Panc1 (cell line): ENCODE measurements around the gene SIK3. TPM values are rescaled to one million over a fixed set of nuclear protein-coding genes. Genes with fewer than 3 reads are reported as not detected.

ENCODE experiments used
- ATAC-seq: fragments of 200-7000 bp; cut with Tn5 transposase; 2 replicates; pipeline ENCODE4 v1.9.1; 2020; ENCODE audit warnings: mild to moderate bottlenecking, moderate library complexity
- BruUV-seq: library from RNA; stranded (reverse); fragments of 400-500 nt; replicated peaks from 2 replicates; lab custom pipeline; 2021; lab: Mats Ljungman, UMichigan
- CTCF ChIA-PET: fragments of 300-600 bp; sonication (Branson Sonifier 250); formaldehyde crosslinking; loops from one replicate; lab custom pipeline; 2022; ENCODE audit warnings: antibody characterized with exemption; lab: Charles Lee
- POLR2A ChIA-PET: fragments of 300-600 bp; sonication (Branson Sonifier 250); formaldehyde crosslinking; loops from one replicate; lab custom pipeline; 2022; ENCODE audit warnings: antibody characterized with exemption; lab: Charles Lee
- DNase-seq: peaks from one replicate; pipeline ENCODE4 v3.0.0-alpha.2; 2010; ENCODE audit warnings: low read depth, low spot score
- H3K27ac ChIP-seq: 2 replicates; pipeline ENCODE4 v1.5.1; 2011; ENCODE audit warnings: mild to moderate bottlenecking, low read length, inconsistent platforms
- H3K27me3 ChIP-seq: fragments of 200-500 bp; sonication (Bioruptor generic); 2 replicates; pipeline ENCODE4 v1.6.0; 2014; ENCODE audit warnings: low read length, inconsistent platforms; ENCODE audit not compliant: control insufficient read depth, insufficient read depth
- H3K36me3 ChIP-seq: fragments of 200-500 bp; sonication (Bioruptor generic); 2 replicates; pipeline ENCODE4 v1.5.1; 2014; ENCODE audit warnings: inconsistent platforms, mild to moderate bottlenecking, low read length, moderate library complexity; ENCODE audit not compliant: control insufficient read depth, insufficient read depth
- H3K4me1 ChIP-seq: 2 replicates; pipeline ENCODE4 v1.5.1; 2011; ENCODE audit warnings: inconsistent platforms, mild to moderate bottlenecking, low read length, moderate library complexity; ENCODE audit not compliant: control insufficient read depth, insufficient read depth
- H3K4me3 ChIP-seq, 2 experiments: 2 replicates each; pipeline ENCODE4 v1.5.1; 2011 to 2012; ENCODE audit warnings: low read depth in 2 of 2, low read length in 2 of 2, mild to moderate bottlenecking in 2 of 2, inconsistent platforms in 1 of 2, moderate library complexity in 1 of 2
- H3K9me3 ChIP-seq: fragments of 200-500 bp; sonication (Bioruptor generic); 2 replicates; pipeline ENCODE4 v1.5.1; 2014; ENCODE audit warnings: low read depth, mild to moderate bottlenecking, inconsistent platforms, low read length, moderate library complexity; ENCODE audit not compliant: control insufficient read depth, insufficient read depth
- CTCF ChIP-seq: fragments of 450-650 bp; IDR thresholded peaks from 2 replicates; pipeline ENCODE4 v1.5.1; 2017; ENCODE audit warnings: mild to moderate bottlenecking
- POLR2AphosphoS5 ChIP-seq: IDR thresholded peaks from 2 replicates; pipeline ENCODE4 v1.6.1; 2012; ENCODE audit warnings: mild to moderate bottlenecking, low read depth, low read length, moderate library complexity
- REST ChIP-seq, 2 experiments: IDR thresholded peaks; 2 replicates each; pipeline ENCODE4 v1.6.1; 2011 to 2012; ENCODE audit warnings: low read depth in 2 of 2, control low read depth in 1 of 2, low read length in 1 of 2, mild to moderate bottlenecking in 1 of 2, moderate library complexity in 1 of 2; ENCODE audit not compliant: insufficient read depth in 1 of 2
- SIN3A ChIP-seq: IDR thresholded peaks from 2 replicates; pipeline ENCODE4 v1.6.1; 2012; ENCODE audit warnings: low read depth, mild to moderate bottlenecking, low read length, moderate library complexity, borderline replicate concordance; ENCODE audit not compliant: insufficient read depth
- TCF7L2 ChIP-seq: IDR thresholded peaks from 2 replicates; pipeline ENCODE4 v1.6.1; 2011; ENCODE audit warnings: mild to moderate bottlenecking, low read depth, low read length, inconsistent platforms
- in situ Hi-C: cut with HindIII; loops from 2 replicates; pipeline ENCODE4 v1.10.0; 2016; ENCODE audit warnings: low sequenced_read_pairs, low pct_unique_long_range_greater_than_20kb
- intact Hi-C: fragments of 100-400 bp; cut with micrococcal nuclease; formaldehyde crosslinking; loops from one replicate; pipeline ENCODE4 v1.10.0; 2022; ENCODE audit not compliant: unreplicated experiment
- total RNA-seq: library from RNA; stranded (reverse); gene quantifications from one replicate; pipeline ENCODE4 v1.2.1, GENCODE V29; 2021; ENCODE audit not compliant: unreplicated experiment

The SIK3 gene
- total RNA-seq, 1 experiment from 2014 or later = 39.7 TPM

- intact Hi-C loops = no loop called here
- POLR2A ChIA-PET = interaction anchor here (0.6 kb wide), 2 partner anchors 11 to 19 kb away, joined by 3 to 5 read pairs; no protein-coding TSS in a partner anchor
- no peak for ATAC-seq
- Histone ChIP-seq H3K36me3 (no peaks in the 10 kb centered on the region), H3K27ac (no peak overlapping the region), H3K27me3 (no peaks in the 10 kb centered on the region), H3K4me3 (no peak overlapping the region), H3K4me1 (peaks cover 9% of the 10 kb centered on the region), H3K9me3 (no peaks in the 10 kb centered on the region)
- TF ChIP-seq SIN3A = no peak
- no peak for TF ChIP-seq REST (IDR thresholded peaks at IDR 0.05; ENCODE audit: insufficient read depth in 1 of 2, low read depth in 2 of 2, low read length in 1 of 2)
- no peak for TF ChIP-seq TCF7L2
- no peak for TF ChIP-seq CTCF
- no peak for TF ChIP-seq POLR2AphosphoS5
- no TSS peak for BruUV-seq
- no peak for DNase-seq
- CTCF ChIA-PET = interaction anchor here (0.5 kb wide), 1 partner anchor 66 kb away, joined by 3 read pairs; no protein-coding TSS in a partner anchor
- in situ Hi-C loops = no loop called here
Measured at GRCh38 chr11:116993599-116993998, 104.6 kb downstream of the SIK3 start.

- ATAC-seq (no peak), DNase-seq (no peak)
- H3K27me3 ChIP-seq = no peaks in the 10 kb centered on the region
- in situ Hi-C loops (no loop called here), intact Hi-C loops (no loop called here)
- no peak overlapping the region for H3K4me3 ChIP-seq
- no peak overlapping the region for H3K27ac ChIP-seq
- H3K4me1 ChIP-seq = peaks cover 13% of the 10 kb centered on the region
- TF ChIP-seq POLR2AphosphoS5 (no peak), CTCF (no peak), SIN3A (no peak), REST (IDR thresholded peaks at IDR 0.05; ENCODE audit: insufficient read depth in 1 of 2, low read depth in 2 of 2, low read length in 1 of 2) (no peak), TCF7L2 (no peak)
- POLR2A ChIA-PET = no interaction called here
- CTCF ChIA-PET = no interaction called here
- no TSS peak for BruUV-seq
- no peaks in the 10 kb centered on the region for H3K9me3 ChIP-seq
- no peaks in the 10 kb centered on the region for H3K36me3 ChIP-seq
Measured at GRCh38 chr11:116991491-116991890, 106.7 kb downstream of the SIK3 start.
